Fibroblast of skin of right biceps (primary cell): ENCODE data around the gene FNIP1.
"Not testable (repeated sequence)": the region's sequence is repeated elsewhere in the genome, so short reads cannot be mapped to it uniquely, and the experiment has no call there.

Experiments
- DNase-seq: peaks from one replicate; pipeline ENCODE4 v3.0.0-alpha.2; 2013

Gene FNIP1

DNA sequence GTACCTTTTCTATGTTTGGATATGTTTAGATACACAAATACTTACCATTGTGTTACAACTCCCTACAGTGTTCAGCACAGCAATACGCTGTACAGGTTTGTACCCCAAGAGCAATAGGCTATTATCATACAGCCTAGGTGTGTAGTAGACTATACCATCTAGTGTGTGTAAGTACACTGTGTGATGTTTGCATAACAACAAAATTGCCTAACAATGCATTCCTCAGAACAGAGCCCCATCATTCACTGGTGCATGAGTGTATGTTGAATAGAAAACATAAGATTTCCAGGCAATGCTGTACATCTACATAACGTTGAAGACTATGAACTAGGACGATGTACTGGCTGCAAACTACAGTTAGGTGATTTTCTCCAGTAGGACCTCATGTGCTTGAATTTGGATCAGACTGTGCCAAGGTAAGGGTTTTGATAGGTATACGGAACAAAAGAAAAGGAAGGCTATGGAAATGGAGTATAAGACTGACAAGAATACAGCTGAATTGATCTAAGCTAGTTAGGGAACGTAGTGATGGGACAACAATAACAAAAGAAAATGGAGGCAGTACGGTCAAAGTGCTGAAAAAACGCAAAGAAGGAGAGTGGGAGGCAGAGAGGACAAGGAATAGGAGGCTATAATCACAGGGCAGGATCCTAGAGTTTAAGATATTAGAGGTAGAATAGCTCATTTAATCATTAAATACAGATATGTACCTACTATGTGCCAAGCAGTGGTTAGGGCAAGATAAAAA is 46.9 kb downstream of the FNIP1 start:
- no peak for DNase-seq

DNA sequence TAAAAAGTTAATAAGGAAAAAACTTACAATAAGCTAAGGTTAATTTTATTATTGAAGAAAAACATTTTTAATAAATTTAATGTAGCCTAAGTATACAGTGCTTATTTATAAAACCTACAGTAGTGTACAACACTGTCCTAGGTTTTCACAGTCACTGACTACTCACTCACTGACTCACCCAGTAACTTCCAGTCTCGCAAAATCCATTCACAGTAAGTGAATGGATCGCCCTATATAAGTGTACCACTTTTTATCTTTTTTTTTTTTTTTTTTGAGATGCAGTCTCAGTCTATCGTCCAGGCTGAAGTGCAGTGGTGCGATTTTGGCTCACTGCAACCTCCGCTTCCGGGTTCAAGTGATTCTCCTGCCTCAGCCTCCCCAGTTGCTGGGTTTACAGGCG is 47.7 kb downstream of the FNIP1 start:
- DNase-seq = peak; percentile 49

DNA sequence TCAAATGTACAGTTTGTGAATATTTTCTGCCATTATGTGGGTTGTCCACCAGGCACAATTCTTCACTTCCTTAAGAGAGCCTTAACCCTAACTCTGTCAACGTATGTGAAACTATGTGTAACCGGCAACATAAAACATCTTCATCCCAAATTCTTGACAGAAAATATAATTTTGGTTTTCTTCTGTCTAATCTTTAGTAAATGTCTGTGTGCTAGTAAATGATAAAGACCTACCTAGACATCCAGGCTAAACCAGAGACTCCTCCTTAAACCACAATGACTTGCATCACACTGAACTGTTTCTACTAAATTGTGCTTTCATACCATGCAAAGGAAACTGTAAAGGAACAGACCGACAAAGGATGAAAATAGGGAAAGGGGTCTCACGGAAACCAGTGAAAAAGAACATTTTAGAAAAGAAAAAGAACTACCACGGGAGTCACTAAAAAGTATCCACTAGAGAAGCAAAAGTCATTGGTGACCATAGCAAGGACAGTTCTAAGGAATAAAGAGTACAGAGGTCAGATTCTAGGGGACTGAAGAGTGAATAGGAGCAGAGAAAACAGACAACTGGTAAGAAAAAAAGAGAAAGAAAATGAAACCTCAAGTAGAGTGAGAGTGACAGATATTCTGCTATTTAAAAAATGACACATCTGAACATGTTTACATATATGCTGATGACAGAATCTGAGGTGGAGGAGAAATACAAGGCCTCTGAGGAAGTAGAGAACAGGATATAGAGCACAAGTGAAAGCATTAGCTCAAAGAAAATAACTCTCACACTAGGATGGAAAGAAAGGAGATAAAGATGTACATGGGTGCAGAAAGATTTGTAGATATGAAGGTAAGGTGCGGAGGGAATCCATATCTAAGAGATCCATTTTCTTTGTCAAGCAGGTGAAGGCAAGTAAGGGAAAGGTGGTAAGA is 49.4 kb downstream of the FNIP1 start:
- peak; percentile 28 for DNase-seq

DNA sequence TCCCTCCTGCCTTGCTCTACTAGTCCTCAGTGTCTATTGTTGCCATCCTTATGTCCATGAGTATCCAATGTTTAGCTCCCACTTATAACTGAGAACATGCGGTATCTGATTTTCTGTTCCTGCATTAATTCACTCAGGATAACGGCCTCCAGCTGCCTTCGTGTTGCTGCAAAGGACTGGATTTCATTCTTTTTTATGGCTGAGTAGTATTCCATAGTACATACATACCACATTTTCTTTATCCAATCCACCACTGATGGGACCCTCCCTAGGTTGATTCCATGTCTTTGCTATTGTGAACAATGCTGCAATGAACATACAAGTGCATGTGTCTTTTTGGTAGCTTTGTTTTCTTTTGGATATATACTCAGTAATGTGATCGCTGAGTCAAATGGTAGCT is 50.4 kb downstream of the FNIP1 start:
- no peak for DNase-seq

DNA sequence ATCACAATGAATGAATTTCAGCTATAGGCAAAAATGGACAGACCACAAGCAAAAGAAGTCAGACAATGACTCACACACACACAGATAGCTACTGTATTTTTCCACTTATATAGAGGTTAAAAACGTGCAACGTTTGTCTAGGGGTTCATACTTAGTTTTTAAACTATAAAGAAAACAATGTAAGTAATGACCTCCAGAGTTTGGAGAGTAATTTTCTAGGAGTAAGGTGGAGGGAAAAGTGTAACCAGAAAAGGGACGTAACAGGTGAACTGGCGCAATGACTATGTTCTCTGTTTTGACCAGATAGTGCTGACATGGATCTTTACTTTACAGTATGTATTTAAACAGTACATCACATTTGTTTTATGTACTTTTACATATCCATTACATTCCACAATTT is 51.1 kb downstream of the FNIP1 start:
- peak; percentile 18 for DNase-seq

DNA sequence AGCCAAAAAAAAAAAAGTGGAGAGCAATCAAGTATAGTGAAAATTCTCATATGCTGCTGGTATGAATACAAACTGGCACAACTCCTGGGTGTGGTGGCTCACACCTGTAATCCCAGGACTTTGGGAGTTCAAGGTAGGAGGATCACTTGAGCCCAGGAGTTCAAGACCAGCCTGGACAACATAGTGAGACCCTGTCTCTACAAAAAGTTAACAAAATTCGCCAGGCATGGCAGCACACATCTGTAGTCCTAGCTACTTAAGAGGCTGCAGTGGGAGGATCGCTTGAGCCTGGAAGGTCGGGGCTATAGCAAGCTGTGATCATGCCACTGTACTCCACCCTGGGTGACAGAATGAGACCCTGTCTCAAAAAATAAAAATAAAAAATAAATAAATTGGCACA is 51.7 kb downstream of the FNIP1 start:
- no peak for DNase-seq

DNA sequence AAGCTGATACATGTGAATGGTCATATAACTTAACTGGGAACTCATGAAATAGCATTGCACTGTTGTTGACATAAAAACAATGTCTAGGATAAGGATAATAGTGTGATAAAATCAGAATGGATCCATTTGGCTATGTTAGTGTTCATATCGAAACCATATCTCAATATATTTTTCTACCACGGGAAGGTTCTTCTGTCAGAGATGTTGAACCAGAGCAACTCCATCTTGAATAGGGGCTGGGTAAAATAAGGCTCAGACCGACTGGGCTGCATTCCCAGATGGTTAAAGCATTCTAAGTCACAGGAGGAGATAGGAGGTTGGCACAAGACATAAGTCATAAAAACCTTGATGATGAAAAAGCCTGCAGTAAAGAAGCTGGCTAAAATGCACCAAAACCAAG is 56.3 kb downstream of the FNIP1 start:
- DNase-seq = no peak

DNA sequence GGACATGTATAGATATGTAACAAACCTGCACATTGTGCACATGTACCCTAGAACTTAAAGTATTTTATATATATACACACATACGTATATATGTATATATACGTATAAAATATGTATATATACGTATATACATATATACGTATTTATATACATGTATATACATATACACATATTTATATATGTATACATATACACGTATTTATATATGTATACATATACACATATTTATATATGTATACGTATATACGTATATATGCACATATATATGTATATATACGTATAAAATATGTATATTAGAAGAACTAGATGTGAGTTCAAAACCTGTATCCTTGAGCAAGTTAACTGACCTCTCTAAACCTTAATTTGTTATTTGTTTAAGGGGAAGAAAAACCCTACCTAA is 61.4 kb downstream of the FNIP1 start:
- no peak for DNase-seq

DNA sequence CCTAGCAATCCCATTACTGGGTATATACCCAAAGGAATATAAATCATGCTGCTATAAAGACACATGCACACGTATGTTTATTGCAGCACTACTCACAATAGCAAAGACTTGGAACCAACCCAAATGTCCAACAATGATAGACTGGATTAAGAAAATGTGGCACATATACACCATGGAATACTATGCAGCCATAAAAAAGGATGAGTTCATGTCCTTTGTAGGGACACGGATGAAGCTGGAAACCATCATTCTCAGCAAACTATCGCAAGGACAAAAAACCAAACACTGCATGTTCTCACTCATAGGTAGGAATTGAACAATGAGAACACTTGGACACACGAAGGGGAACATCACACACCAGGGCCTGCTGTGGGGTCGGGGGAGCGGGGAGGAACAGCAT is 61.9 kb downstream of the FNIP1 start:
- DNase-seq = not testable (repeated sequence)

DNA sequence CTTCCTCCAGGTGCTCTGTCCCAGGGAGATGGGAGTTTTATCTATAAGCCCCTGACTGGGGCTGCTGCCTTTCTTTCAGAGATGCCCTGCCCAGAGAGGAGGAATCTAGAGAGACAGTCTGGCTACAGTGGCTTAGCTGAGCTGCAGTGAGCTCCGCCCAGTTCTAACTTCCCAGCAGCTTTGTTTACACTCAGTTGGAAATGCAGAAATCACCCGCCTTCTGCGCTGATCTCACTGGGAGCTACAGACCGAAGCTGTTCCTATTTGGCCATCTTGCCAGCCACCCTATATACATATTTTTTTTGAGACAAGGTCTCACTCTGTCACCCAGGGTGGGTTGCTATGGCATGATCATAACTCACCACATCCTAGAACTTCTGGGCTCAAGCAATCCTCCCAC is 67.5 kb downstream of the FNIP1 start:
- DNase-seq = not testable (repeated sequence)

DNA sequence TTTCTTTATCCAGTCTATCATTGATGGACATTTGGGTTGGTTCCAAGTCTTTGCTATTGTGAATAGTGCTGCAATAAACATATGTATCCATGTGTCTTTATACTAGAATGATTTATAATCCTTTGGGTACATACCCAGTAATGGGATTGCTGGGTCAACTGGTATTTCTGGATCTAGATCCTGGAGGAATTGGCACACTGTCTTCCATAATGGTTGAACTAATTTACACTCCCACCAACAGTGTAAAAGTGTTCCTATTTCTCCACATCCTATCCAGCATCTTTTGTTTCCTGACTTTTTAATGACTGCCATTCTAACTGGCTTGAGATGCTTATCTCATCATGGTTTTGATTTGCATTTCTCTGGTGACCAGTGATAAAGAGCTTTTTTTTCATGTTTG is 72.7 kb downstream of the FNIP1 start:
- DNase-seq = not testable (repeated sequence)

DNA sequence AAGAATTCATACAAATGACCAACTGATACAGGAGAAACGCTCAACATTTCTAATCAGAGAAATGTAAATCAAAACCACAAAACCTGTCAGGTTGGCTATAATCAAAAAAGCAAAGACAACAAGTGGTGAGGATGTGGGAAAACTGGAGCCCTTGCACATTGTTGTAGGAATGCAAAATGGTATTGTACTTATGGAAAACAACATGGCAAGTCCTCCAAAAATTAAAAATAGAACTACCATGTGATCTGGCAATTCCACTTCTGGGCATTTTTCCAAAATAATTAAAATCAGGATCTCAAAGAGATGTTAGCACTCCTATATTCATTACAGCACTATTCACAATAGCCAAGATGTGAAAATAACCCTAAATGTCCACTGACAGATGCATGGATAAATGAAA is 76.1 kb downstream of the FNIP1 start:
- peak; percentile 9 for DNase-seq

DNA sequence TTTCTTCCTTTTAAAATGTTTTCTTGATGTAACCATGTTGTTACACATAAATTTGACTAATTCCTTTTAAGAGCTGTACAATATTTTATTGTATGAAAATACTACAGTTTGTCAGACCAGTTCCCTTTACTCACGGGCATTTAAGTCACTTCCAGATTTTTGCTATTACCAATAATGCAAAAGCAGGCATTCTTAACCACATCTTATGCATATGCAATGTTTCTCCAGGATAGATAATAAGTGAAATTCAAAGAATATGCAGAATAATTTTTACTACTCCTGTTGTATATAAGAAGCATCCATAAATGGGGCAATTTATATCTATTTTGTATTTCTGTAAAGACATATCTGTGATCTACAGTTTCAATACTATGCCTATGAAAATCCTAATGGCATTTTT is 77.3 kb downstream of the FNIP1 start:
- DNase-seq = no peak

DNA sequence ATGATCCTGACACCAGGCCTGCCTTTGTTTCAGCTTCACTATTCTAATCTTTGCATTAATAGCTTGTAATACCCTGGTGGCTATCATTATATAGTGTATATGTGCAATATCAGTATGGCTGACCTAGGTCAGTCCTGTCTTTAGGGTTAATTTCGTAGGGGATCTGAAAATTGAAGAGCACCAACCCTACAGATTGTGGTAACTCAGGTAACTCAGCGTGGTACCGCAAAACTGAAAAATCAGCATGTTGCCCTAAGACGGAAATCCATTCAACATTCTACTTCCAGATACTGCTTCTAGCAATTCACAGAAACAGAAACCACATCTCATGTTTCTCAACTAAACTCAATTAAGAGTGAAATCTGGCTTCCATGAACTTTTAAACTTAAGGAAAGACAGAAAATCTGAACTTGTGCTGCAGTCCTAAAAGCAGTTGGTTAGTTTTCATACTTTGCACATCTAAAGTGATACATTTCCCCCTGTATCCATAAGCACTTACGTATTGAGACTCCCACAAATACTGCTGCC is 78.3 kb downstream of the FNIP1 start:
- DNase-seq = no peak

DNA sequence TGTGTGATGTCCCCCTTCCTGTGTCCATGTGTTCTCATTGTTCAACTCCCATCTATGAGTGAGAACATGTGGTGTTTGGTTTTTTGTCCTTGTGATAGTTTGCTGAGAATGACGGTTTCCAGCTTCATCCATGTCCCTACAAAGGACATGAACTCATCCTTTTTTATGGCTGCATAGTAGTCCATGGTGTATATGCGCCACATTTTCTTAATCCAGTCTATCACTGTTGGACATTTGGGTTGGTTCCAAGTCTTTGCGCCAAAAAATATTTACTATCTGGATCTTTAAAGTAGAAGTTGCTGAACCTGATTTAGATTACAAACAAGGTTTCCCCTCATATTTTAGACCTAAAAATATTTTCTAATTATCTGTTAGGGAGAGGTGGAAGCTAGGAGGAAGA is 79.7 kb downstream of the FNIP1 start:
- not testable (repeated sequence) for DNase-seq

DNA sequence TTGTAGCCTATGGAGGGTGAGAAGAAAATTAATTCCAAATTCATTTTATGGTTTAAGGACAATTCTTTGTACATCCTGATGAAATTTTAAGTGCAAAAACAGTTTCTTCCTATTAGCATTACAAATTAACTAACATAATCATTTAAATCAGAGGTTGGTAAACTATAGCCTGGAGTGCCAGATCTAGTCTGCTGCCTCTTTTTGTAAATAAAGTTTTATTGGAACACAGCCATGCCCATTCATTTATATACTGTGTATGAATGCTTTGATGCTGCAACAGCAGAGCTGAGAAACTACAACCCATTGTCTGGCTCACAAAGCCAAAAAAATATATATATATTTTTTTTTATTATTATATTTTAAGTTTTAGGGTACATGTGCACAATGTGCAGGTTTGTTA is 80.2 kb downstream of the FNIP1 start:
- DNase-seq = no peak

DNA sequence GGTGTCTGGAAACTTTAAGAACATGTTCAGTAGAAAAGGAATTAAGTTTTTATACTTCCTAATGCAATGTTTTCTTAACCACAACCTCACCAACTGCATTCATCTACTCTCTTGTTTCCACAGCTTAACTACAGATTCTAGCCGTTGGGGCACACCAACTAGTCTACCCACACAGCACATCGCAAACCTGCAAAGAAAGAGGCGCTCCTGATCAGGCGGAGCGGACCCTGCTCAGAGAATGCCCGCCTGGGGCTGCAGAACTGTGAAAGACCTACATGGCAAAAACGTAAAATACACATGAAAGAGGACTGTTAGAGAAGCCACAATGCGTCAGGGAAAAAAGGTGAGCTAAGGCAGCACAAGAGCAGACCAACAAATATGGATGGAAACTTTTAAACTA is 86.4 kb downstream of the FNIP1 start:
- no peak for DNase-seq

DNA sequence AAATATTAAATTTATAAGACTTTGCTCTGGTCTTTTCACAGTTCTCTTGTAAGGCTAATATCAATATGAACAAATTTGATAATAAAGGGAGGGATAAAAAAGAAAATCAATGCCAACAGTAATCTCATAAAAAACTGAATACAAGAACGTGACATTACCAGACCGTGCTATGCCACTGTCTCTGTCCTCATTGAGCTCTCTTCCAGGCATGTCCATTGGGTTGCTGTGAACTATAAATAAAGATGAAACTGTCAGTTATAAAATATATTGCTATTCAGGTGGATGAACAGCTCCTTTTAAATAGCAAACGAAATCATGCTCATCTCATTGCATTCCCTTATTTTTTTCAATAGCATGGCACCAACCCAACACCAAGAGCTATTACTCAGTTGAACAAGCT is 87.8 kb downstream of the FNIP1 start:
- DNase-seq = no peak

DNA sequence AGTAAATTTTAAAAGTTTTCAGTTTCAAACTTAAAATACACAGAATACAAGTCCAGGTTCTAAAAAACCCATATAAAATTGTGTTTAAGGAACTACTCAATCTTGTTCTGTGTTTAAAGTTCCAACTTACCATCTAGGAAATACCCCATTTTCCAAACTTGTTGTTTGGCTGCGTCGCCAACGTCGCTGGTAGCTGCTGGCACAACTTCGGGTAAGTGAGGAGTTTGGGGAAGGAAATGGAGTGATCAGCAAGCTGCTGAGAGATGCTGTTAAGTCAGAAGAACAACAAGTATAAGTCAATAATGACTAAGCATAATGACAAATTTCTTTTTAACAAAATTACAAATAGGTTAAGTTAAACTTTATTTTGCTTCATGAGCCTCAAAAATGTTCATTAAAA is 90.5 kb downstream of the FNIP1 start:
- DNase-seq = no peak

DNA sequence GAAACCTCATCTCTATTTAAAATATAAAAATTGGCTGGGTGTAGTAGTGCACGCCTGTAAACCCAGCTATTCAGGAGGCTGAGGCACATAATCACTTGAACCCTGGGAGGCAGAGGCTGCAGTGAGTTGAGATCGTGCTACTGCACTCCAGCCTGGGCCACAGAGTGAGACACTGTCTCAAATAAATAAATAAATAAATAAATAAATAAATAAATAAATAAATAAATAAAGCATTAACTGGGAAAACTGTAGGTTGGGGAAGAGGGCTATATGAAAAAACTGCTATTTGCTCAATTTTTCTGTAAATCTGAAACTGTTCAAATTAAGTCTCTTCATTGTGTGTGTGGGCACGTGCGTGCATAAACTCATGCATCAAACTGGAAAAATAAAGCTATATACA is 101.9 kb downstream of the FNIP1 start:
- DNase-seq = no peak

DNA sequence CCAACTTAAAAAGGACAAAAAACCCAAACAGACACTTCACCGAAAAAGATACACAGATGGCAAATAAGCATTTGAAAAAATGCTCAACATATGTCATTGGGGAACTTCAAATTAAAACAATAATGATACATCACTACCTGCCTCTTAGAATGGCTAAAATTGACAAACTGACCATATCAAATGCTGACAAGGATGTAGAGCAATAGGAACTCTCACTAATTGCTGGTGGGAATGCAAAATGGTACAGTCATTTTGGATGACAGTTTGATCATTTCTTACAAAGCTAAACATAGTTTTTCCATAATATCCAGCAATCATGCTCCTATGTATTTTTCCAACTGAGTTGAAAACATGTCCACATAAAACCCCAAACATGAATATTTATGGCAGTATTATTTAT is 102.9 kb downstream of the FNIP1 start:
- DNase-seq = no peak

DNA sequence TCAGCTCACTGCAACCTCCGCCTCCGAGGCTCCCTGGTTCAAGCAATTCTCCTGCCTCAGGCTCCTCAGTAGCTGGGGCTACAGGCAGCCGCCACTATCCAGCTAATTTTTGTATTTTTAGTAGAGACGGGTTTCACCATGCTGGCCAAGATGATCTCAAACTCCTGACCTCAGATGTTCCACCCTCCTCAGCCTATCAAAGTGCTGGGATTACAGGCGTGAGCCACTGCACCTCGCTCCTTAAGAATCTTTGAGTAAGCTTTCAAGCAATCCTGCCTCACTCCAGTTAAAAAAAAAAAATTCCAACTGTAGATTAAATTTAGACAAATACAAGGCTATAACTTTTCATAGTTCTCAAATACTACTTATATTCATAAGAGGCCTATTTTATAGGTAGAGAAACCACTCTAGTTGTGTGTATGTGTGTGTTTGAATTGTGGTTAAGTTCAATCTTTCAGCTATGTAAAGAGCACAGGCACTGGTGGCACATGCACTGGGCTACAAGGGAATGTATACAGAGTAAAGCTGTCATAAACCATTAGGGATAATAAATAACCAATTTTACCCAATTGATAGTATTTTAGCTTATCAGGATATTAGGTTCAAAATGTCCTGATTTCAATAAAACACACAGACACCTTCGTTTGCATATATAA is 111.2 kb downstream of the FNIP1 start:
- DNase-seq = no peak

DNA sequence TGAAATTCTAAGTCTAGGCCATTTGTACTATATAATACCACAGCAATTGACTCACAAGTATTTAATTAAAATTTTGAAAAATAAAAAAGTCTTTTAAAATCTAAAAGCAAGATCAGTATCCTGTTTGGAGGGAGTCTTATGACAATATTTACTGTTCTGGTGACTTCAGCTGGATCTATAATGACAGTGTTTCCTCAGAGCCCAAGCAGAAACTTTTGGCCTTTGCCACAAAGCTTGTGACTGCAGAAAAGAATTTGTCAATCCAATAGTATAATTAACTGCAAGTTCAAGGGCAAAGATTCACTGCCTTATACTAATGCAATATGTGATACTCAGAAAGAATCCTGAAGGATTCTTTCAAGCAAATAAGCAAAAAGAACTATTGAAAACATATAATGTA is 112.2 kb downstream of the FNIP1 start:
- DNase-seq = no peak

DNA sequence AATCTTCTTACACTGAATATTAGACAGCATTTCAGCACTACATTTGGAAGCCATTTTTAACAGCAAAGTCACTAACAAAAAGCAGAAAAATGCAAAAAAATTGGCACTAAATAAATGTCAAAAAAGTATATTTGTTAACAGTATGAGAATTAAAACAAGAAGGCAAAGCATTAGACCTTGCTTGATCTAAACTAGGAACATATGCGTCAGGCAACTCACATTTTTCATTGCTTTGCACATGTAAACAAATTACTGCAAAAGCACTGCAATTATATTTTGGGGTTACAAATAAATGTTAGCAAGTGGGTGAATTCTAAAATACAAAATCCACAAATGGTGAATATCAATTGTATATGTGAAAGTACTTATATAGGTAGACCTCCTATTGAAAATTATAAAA is 112.8 kb downstream of the FNIP1 start:
- no peak for DNase-seq
